WI38 (cell line): Measurements from ENCODE around the gene CNTNAP1.
"Not testable (repeated sequence)": the region's sequence is repeated elsewhere in the genome, so short reads cannot be mapped to it uniquely, and the experiment has no call there.

Experiments used
- H3K4me3 ChIP-seq: 2 replicates; pipeline ENCODE4 v1.5.1; 2011; ENCODE audit warnings: low read depth, mild to moderate bottlenecking, control low read depth, low read length
- TF ChIP-seq, protein P1 (sequence below): IDR thresholded peaks from 2 replicates; pipeline ENCODE4 v1.5.1; 2012; ENCODE audit warnings: low read depth, mild to moderate bottlenecking, control low read depth, low read length

CNTNAP1 gene

DNA sequence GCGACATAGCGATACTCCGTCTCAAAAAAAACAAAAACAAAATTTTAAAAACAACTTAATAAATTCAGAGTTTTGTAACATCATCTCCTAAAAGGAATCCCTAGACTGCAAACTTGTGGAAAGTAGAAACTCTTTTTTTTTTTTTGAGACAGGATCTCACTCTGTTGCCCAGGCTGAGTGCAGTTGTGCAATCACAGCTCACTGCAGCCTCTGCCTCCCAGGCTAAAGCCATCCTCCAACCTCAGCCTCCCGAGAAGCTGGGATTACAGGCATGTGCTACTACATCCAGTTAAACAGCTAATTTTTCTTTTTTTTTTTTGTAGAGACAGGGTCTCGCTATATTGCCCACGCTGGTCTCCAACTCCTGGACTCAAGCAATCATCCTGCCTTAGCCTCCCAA, 42.8 kb downstream of the CNTNAP1 start:
- no peak overlapping the region for H3K4me3 ChIP-seq
- TF ChIP-seq, protein P1, sequence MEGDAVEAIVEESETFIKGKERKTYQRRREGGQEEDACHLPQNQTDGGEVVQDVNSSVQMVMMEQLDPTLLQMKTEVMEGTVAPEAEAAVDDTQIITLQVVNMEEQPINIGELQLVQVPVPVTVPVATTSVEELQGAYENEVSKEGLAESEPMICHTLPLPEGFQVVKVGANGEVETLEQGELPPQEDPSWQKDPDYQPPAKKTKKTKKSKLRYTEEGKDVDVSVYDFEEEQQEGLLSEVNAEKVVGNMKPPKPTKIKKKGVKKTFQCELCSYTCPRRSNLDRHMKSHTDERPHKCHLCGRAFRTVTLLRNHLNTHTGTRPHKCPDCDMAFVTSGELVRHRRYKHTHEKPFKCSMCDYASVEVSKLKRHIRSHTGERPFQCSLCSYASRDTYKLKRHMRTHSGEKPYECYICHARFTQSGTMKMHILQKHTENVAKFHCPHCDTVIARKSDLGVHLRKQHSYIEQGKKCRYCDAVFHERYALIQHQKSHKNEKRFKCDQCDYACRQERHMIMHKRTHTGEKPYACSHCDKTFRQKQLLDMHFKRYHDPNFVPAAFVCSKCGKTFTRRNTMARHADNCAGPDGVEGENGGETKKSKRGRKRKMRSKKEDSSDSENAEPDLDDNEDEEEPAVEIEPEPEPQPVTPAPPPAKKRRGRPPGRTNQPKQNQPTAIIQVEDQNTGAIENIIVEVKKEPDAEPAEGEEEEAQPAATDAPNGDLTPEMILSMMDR, result no peak

DNA sequence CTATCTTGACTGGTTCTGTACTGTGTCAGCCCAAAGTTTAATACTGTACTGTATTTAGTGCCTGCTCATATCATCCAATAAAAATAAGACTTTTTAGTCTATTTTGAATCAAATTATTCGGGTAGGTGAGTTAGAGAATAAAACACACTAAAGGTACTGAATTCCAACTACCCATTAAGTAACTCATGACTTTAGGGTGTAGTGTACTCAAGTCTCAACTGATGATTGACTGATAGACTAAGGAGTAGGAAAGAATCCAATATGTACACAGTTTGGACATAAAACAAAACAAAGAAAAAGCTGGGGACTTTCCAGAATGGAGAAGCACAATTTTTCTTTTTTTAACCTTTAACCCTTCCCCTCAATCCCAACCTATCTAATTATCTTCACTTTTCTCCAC, 58.4 kb downstream of the CNTNAP1 start:
- TF ChIP-seq, protein P1, result no peak
- H3K4me3 ChIP-seq, result no peak overlapping the region

DNA sequence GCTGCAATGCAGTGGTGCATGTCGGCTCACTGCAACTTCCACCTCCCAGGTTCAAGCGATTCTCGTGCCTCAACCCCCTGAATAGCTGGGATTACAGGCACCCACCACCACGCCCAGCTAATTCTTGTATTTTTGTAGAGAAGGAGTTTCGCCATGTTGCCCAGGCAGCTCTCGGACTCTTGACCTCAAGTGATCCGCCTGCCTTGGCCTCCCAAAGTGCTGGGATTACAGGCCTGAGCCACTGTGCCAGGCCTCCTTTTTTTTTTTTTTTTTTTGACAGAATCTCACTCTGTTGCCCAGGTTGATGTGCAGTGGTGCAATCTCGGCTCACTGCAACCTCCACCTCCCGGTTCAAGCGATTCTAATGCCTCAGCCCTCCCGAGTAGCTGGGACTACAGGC, 60.6 kb downstream of the CNTNAP1 start:
- not testable (repeated sequence) for H3K4me3 ChIP-seq

DNA sequence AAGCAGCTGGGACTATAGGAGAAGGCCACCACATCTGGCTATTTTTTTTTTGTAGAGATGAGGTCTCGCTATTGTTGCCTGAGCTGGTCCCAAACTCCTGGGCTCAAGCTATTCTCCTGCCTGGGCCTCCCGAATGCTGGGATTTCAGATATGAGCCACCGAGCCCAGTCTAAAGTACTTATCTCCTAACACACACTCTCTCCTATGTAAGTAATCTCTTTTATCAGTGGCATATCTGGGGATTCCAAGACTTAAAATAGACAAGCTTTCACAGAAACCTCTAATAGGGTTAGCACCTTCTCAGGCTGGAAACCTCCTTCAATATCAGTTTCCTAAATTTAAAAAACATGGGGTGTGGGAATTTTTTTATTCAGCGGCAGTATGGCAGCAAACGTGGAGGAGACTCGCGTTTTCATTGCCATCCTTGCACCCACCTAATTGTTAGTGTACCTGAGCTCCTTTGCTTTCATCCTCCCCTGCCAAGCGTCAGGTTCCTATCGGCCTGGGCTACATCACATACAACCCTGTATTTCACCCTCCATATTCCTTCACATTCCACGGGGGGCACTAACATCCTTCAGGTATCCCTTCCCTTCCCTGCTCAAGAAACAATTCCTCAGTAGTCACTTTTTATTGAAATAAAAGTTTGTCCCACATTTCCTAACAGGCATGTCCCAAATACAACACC, 61.4 kb downstream of the CNTNAP1 start:
- TF ChIP-seq, protein P1, result no peak
- H3K4me3 ChIP-seq, result peak overlapping the region; percentile 80

DNA sequence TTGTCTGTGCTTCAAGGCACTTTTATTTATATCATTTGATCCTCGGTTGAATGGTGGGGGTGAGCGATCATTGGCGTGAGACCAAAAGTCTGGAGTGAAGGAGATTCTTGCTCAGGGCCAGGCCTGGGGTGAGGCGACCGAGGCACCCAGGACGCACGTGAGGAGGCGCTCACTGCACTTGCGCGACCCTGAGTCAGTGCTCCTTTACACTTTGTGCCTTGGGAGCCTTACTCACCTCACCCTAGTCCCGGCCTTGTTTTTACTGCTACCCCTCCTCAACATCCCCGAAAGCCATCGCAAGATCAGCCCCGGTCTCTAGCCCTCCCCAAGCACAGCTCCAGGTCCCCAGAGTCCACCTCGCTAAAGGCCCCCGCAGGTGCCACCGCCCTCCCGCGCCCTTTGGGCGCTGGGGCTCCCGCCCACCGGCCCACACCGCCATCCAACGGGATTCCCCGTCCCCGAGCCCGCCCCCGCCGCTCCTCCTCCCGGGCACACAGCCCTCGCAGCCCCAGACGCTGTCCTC, 62.0 kb downstream of the CNTNAP1 start:
- H3K4me3 ChIP-seq, result peak overlapping the region; percentile 80
- TF ChIP-seq, protein P1, result no peak

DNA sequence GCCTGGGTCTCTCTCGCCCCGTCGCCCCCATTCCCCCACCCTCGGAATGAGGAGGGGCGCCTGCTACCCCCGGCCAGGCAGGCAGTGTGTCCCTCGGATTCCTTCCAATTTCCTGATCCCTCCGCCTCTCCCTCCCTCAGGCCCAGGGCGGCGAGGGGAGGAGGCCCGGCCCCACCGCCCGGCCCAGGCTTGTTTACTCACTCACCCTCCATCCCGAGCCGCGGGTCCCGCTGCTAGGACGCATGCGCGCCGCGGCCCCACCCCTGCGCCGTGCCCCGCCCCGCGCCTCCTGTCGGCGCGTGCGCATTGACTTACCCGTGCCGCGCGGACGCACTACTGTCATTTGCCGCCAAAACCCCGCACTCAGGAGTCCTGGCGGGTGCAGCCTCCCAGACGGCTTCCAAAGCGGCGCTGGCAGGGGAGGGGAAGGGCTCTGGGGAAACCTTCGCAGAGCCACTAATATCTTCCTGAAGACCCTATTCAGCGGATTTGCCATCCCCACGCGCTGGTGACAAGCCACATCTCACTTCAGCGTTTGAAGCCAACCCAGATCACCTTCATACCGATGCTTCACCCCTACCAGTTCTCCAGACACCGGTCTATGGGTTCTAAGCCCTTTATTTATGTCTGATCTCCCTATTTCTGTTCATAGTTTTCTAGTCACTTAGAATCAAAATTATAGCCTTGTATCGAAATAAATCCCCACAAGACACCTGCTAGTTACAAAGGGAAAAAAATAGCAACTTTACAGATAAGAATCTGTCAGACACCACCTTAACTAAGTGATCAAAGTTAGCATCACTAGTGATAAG, 62.7 kb downstream of the CNTNAP1 start, which contains the start of gene EZH1:
EZH1 (minus strand) TSS at position 235 of the 812 bp plus-strand sequence. CDS start 16,099 bp downstream, outside the sequence.
- TF ChIP-seq, protein P1, result no peak
- peak within 1 kb of the TSS; percentile 80 for H3K4me3 ChIP-seq

DNA sequence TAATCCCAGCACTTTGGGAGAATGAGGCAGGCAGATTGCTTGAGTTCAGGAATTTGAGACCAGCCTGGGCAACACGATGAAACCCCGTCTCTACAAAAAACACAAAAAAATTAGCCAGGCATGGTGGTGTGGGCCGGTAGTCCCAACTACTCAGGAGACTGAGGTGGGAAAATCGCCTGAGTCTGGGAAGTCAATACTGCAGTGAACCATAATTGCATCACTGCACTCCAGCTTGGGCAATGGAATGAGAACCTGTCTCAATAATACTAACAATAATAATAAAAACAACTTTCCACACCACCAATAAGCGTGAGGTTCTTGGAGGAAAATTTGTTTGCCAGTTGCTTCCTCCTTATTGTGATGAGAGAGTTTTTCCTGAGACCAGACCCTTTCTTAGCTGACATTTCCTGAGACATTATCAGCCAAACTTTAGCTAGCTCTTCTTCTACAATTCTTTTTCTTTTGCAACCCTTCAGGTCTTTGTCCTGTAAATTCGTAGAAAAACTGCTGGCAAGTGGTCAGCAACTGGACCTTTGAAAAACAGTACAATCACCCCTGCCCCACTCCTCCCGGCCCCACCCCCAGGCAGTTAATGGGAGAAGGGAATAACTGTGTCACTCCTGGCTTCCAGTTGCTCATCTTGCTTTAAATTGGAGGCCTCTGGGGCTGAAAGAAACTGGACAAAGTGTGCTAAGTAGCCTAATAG, 66.0 kb downstream of the CNTNAP1 start:
- TF ChIP-seq, protein P1, result no peak
- no peak overlapping the region for H3K4me3 ChIP-seq
